GM19324 (cell line): ENCODE measurements around the gene RBPJ.

ENCODE experiments used
- ATAC-seq: cut with Tn5 transposase; IDR thresholded peaks from one replicate; pipeline ENCODE4 v1.9.1; 2021; ENCODE audit warnings: mild to moderate bottlenecking, moderate library complexity; ENCODE audit not compliant: unreplicated experiment, low FRiP score

RBPJ gene

DNA sequence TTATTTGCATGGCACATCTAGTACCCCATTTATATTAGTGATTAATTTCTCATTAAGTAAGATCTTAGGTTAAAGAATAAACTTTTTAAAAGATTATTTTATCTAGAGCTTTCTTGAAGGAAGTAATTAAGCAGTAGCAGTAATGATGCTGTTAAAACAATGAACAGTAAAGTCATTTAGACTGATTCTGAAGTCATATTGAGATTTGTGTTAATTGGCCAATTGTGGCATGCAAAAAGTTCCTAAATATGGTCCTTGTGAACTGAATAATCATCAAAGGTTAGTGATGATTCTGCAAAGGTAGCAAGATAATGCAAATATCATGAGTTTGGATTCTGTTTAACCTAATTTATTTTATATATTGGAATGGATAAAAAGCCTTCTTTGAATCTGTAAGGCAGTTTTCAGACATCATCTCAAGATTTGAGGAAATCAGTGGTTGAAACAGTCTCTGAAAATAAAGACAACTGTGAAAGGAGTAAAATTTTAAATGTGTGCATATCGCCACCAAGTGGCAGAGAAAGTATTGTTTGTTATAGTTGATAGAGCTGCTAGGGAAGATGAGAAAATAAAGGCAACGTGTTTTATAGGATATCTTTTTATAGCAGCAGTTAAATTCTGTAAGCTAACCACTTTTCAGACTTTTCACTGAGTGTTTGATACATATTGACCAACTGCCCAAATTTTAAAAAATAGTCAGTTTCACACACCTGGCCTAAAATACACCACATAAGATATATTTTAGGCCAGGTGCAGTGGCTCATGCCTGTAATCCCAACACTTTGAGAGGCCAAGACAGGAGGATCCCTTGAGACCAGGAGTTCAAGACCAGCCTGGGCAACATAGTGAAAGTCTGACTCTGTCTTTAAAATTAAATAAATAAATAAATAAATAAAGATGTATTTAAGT is 89.8 kb downstream of the RBPJ start:
- ATAC-seq: peak; percentile 50

DNA sequence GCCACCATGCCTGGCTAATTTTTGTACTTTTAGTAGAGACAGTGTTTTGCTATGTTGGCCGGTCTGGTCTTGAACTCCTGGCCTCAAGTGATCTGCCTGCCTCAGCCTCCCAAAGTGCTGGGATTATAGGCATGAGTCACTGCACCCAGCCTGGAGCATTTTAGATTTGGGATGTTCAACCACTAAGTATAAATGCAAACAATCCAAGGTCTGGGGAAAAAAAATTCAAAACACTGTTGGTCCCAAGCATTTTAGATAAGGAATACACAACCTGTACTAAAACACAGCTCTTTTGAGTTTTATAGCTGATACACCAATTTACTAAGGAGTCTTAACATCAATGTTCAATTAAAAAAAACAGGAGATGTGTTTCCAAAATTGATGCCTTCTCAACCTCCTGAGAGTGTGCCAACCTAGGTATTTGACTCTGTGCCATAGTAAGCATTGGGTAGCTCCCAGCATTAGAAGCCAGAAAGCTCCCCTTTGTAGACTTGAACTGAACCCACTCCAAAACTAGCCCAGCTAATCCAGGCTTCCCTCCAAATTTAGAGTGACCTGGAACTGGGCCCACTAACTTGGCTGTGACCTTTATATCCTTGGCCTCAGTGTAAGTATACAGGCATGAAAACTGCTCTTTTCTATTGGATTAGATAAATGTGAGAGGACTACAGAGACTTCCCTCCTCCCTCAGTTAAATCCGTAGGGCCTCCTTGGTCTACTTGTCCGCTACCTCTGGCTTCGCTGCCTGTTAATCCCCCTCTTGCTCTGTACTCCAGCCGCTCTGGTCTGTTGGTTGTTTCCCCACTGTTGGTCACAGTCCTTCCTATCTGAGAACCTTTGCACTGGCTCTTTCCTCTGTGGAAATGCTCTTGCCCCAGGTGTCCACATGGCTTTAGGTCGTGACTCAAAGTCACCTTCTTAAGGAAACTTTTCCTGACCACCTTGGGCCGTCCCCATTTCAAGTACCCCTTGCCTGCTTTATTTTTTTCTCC is 91.9 kb downstream of the RBPJ start:
- no peak for ATAC-seq

DNA sequence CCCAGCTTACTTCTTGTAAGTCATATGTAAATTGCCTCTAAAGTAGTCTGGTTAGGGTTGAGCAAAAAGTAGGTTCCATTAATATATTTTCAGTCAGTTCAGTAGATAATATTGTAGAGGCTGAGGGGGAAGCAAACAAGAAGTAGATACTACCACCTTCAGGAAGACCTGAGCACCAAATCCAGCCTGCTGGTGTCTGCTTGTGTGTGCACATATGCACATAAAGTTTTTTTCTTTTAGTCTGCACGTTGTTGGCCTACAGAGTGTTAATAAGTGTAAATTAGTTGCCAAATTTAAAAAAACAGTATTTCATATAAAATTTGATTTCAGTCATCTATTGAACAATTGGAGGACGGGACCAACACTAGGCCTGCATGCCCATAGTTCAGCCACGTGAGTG is 92.8 kb downstream of the RBPJ start:
- ATAC-seq: no peak

DNA sequence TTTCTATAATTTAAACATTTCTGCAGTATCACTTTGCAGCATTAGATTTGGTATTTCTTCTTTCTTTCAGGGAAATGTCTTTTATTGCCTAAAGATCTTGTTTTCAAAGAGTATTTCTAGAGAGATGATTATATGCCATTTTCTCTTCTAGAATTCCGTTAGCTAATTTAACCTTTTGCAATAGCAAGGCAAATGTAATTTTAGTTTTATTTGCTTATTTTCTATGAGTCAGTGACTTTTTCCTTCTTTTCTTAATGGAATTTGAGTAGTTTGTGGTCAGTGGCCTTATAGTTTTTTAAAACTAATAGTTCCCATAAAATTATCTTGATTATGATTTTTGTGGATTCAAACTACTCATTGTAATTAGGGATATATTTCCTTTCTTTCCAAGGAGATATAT is 97.3 kb downstream of the RBPJ start:
- ATAC-seq: no peak

DNA sequence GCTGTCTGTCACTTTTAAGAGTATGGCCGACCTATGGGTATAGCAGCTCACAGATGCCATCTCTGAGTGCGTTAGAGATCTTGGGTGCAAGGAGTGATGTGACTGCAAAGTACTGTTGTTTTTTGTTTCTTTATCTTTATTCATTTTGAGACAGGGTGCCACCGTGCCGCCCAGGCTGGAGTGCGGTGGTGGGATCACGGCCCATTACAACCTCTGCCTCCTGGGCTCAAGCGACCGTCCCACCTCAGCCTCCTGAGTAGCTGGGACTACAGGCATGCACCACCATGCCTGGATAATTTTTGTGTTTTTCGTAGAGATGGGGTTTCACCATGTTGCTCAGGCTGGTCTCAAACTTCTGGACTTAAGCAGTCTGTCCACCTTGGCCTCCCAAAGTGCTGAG is 98.0 kb downstream of the RBPJ start:
- no peak for ATAC-seq

DNA sequence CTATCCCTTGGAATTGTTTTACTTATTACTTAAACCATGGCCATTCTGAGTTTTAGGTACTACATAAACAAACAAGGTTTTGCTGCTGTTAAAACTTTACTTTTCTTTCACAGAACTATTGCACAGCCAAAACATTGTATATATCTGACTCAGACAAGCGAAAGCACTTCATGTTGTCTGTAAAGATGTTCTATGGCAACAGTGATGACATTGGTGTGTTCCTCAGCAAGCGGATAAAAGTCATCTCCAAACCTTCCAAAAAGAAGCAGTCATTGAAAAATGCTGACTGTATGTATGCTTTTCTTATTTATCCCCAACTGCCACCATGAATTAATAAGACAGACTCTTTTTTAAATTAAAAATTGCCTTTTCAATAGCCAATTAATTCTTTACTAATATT is 99.6 kb downstream of the RBPJ start:
- no peak for ATAC-seq

DNA sequence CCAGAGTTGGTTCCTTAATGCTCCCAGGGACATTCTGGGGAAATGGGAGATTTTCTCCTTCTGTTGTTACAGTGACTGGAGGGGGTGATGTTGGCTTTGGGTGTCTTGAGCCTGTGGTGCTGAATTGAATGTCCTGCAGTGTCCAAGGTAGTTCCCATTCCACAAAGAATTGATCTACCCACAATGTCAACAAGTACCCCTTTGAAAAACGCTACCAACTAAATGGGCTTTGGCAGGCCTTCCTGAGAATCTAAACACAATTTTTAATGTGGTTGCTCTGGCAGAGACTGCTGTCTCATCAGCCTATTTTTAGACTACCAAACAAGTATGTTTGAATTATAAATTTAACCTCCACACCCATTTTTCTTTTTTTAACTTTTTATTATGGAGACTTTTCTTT is 100.1 kb downstream of the RBPJ start:
- no peak for ATAC-seq

DNA sequence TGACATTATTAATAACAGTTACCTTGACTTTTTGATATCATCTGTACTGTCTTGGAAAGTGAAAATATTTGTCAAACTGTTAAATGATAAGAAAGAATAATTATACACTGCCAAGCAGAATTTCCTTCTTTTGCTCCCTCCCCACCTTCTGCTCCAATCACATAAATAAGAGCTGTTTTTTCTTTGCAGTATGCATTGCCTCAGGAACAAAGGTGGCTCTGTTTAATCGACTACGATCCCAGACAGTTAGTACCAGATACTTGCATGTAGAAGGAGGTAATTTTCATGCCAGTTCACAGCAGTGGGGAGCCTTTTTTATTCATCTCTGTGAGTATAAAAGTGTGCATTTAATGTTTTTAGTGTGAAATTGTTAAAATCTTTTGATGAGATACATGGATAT is 103.3 kb downstream of the RBPJ start:
- no peak for ATAC-seq

DNA sequence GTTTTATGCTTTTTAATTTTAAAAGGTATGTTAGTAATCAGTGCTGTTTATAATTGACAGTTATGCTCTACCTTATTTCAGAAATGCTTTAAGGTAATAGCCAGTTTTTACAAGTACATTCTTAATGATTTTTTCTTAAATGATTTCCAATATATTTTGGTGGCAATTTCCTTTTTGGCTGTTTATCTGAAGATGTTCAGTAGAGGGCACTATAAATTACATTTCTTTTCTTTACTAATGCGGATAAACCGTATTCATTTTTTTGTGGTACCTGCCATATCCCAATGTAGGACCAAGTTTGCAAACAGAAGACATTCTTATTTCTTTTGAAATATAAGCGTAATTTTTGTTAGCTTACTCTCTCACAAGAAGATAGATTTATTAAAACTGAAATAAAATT is 104.0 kb downstream of the RBPJ start:
- no peak for ATAC-seq

DNA sequence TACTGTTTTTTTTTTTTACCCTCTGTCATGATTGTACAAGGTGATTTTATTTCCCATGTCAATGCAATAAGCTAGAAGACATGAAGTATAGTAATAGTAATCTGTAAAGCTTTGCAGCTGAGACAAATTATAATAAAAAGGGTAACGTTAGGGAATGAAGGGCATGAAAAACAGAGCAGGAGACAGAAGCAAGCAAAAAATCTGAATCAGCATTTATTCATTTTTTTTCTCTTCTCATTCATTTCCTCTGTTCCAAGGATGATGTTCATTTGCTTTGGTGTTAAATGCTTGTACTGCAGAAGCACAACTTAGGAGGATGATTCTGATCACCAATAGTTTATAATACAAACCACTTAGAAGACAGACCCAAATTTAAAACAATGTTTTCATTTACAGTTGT is 105.1 kb downstream of the RBPJ start:
- no peak for ATAC-seq

DNA sequence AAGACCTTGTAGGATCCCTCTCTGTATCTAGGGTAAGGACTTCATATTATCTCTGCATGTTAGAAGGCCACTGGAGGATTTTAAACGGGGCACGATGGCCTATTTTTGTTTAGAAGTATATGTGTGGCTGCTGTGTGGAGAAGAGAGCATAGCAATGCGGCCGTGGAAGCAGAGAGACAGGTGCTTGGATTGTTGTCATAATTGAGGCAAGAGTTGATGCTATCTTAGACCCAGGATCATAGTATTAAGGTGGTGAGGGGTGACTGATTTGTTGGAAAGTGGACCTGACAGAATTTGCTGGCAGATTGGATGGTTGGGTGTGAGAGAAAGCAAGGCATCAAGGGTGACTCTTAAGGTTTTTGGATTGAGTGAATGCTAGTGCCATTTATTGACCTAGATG is 106.1 kb downstream of the RBPJ start:
- no peak for ATAC-seq

DNA sequence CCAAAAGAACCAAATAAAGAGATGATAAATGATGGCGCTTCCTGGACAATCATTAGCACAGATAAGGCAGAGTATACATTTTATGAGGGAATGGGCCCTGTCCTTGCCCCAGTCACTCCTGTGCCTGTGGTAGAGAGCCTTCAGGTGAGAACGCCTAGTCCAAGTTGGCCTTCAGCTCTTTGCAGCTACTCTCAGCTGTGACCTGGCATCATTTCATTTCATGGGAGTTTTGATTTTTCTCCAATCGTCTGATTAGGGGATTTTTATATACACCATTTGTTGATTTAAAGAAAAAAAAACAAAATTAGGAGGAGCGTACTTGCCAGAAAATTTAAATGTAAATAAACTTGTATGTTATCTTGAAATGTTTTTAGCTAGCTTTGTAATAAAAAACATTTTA is 109.1 kb downstream of the RBPJ start:
- ATAC-seq: no peak

DNA sequence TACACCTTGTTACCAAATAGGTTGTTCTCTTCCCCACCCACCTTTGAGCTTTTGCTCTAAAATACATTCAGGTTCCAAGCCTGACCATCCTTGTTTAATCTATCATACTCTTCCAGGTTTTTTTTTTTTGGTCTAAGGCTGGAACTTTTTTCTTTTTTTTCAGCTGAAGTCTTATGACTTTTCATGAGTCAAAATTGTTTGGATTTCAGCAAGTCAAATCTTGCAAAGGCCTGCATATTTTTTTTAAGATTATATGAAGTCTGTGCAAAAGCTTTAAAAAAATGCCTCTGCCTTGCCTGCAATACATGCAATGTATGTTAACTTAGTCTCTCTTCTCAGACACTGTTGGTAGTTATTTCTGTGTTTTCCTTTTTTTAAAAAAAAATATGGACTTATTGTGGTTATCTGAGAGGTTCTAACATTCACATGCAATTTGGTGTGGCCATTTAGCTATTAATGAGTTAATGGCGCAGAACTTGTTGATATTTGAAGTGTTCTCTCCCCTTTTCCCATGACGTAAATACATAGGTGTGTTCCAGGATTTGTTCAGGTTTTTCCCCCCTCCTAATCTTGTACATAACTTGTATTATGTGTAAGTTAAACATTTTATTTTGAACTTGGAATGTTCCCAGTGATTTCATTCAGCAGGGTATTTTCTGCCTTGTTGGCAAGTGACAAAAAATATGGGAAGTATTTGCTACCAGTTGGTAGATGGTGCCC is 110.8 kb downstream of the RBPJ start:
- no peak for ATAC-seq

DNA sequence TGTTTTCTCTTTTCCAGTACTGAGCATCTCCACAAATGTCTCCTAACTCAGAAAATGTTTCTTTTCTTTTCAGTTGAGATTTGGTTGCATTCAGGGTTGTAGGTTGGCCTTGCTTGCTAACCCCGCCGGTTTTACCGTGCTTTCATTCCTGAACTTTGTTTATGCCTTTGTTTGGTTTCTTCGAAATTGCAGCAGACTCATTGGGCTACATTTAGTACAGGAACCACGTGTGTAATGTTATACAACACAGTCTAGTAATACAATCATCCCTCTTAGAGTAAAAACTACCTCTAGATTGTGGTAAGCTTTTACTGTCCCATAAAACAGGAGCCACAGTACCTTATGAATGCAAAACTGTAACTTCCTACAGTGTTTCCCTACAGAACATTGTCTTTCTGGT is 111.6 kb downstream of the RBPJ start:
- no peak for ATAC-seq

DNA sequence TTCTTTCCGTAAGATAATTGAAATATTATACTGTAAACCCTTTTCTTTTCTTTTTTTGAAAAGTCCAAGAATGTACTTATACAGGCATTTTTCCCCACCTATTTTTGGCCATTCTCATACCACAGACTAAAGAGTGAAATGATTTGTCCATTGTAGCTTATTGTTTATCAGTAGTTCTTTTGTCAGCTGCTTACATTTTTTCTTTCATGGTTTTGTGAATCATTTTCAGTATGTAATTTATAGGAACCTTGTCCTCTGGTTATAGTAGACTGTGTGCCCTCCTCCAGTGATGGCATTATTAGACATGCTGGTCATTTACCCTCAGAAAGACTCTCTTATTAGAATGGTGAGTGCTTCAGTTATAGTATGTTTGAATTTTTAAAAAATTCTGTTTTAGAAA is 112.7 kb downstream of the RBPJ start:
- no peak for ATAC-seq

DNA sequence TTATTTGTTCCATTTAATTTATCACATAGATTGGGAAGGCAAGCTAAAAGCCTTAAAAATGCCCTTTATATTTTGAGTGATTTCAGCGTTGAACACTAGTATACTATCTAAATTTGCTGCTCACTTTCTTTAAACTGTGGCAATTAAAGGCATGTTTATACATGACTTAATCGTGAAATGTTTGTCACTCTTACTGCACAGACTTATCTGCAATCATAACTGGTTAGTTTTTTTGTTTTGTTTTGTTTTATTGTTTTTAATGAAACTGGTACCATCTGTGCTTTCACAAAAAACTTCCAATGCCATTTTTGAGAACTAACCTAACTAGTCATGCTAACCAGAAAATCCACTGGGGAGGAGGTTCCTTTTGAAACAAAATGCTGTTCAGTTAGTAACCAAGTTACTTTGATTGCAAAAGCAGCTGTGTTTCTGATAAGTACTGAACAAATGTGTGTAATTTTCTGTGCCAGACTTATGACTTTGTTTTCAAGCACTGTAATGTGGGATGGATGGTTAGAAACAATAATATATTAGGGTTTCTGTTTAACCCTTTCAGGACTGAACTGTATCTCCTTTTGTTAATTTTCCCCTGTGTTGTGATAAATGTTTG is 113.3 kb downstream of the RBPJ start:
- no peak for ATAC-seq

DNA sequence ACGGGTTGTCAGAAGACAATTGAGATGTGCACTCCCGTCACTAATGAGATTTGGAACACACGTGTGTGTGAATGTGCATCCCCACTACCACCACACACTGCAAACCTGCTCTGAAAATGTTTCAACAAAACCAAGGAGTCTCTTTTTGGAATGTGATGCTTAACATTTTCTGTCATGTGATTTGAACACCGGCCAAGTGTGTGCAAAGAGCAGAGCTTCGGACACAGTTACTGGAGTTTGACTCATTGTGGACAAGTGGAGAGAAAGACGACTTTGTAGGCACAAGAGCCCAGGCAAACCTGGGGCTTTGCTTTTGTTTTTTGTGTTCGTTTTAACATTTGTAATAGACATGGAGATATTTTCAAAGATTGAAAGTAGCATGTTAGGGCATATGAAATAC is 120.3 kb downstream of the RBPJ start:
- ATAC-seq: no peak

DNA sequence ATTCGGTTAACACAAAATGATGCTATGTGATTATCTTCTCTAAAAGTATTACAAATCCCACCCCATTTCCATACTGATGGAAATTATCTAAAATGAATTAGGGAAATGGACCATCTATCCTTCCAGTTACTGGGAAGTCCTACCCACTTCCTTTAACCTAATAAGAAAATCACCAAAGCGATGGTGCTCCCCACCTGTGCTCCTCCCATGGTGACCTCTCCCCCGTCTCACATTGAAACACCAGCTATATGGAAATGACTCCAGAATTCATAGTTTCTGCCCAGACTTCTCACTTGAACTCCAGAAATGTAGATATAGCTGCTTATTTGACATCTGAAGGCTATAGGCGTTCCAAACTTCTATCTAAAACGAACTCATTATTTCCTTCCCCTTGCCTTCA is 121.0 kb downstream of the RBPJ start:
- ATAC-seq: no peak

DNA sequence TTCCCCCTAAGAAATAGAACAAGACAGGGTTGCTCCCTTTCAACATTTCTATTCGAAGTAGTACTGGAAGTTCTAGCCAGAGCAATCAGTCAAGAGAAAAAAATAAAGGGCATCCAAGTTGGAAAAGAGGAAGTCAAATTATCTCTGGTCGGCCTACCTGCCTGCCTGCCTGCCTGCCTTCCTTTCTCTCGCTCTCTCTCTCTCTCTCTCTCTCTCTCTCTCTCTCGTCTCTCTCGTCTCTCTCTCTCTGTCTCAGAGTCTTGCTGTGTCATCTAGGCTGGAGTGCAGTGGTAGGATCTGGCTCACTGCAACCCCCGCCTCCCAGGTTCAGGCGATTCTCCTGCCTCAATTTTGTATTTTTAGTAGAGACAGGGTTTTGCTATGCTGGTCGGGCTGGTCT is 126.6 kb downstream of the RBPJ start:
- ATAC-seq: no peak

DNA sequence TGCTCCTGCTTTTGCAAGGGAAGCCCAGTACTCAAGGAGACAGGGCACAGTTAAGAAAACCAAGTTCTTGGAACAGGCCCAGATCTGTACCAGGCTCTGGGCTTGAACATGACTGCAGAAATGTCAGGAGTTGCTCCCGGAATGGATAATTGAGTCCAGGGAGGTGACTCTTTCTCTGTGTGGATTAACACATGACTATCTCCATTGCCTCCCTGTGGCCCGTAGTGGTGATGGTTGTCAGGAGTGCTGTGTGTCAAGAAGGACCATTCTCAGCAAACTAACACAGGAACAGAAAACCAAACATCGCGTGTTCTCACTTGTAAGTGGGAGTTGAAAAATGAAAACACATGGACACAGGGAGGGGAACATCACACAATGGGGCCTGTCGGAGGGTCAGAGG is 129.6 kb downstream of the RBPJ start:
- no peak for ATAC-seq
